H9 (cell line): ENCODE results near the gene C19orf85. TPM values are rescaled to one million over a fixed set of nuclear protein-coding genes. Genes with fewer than 3 reads are reported as not detected.

Source experiments
- DNase-seq: peaks from one replicate; pipeline ENCODE4 v3.0.0-alpha.2; 2017
- H2AFZ ChIP-seq: one replicate; pipeline ENCODE4 v1.6.1; 2013; ENCODE audit warnings: mild to moderate bottlenecking, low read length, control low read depth, moderate library complexity
- H2AK5ac ChIP-seq: 2 replicates; pipeline ENCODE4 v1.6.1; 2013; ENCODE audit warnings: low read length, control low read depth, mixed read lengths; ENCODE audit not compliant: insufficient read length
- H2BK120ac ChIP-seq: one replicate; pipeline ENCODE4 v1.6.1; 2013; ENCODE audit warnings: low read depth, mild to moderate bottlenecking, low read length, control low read depth, inconsistent platforms; ENCODE audit not compliant: poor library complexity, severe bottlenecking
- H2BK12ac ChIP-seq: 2 replicates; pipeline ENCODE4 v1.6.1; 2013; ENCODE audit warnings: low read length, control low read depth, mixed read lengths, low read depth; ENCODE audit not compliant: insufficient read length
- H2BK15ac ChIP-seq: 2 replicates; pipeline ENCODE4 v1.6.1; 2013; ENCODE audit warnings: low read depth, low read length, control low read depth
- H2BK20ac ChIP-seq: one replicate; pipeline ENCODE4 v1.6.1; 2013; ENCODE audit warnings: low read depth, mild to moderate bottlenecking, low read length, control low read depth, inconsistent platforms; ENCODE audit not compliant: poor library complexity, severe bottlenecking
- H2BK5ac ChIP-seq: 2 replicates; pipeline ENCODE4 v1.6.1; 2013; ENCODE audit warnings: low read length, control low read depth, mixed read lengths; ENCODE audit not compliant: insufficient read length
- H3K14ac ChIP-seq: 2 replicates; pipeline ENCODE4 v1.6.1; 2013; ENCODE audit warnings: low read length, control low read depth; ENCODE audit not compliant: insufficient read depth
- H3K18ac ChIP-seq: 2 replicates; pipeline ENCODE4 v1.6.1; 2013; ENCODE audit warnings: low read depth, mild to moderate bottlenecking, mixed read lengths, low read length, control low read depth; ENCODE audit not compliant: insufficient read length
- H3K23ac ChIP-seq: 2 replicates; pipeline ENCODE4 v1.6.1; 2013; ENCODE audit warnings: low read length, control low read depth, mixed read lengths, low read depth; ENCODE audit not compliant: insufficient read length
- H3K23me2 ChIP-seq: 2 replicates; pipeline ENCODE4 v1.6.1; 2013; ENCODE audit warnings: low read depth, mild to moderate bottlenecking, mixed read lengths, low read length, control low read depth; ENCODE audit not compliant: insufficient read length, poor library complexity, severe bottlenecking
- H3K27ac ChIP-seq: 2 replicates; pipeline ENCODE4 v1.5.1; 2013; ENCODE audit warnings: low read length, control low read depth, mixed read lengths, low read depth; ENCODE audit not compliant: insufficient read length
- H3K27me3 ChIP-seq: 2 replicates; pipeline ENCODE4 v1.6.1; 2013; ENCODE audit warnings: low read length, control low read depth, inconsistent platforms; ENCODE audit not compliant: insufficient read depth
- H3K4ac ChIP-seq: 2 replicates; pipeline ENCODE4 v1.6.1; 2013; ENCODE audit warnings: low read depth, mild to moderate bottlenecking, control low read depth, inconsistent platforms, low read length, moderate library complexity
- H3K4me1 ChIP-seq: 2 replicates; pipeline ENCODE4 v1.6.1; 2013; ENCODE audit warnings: low read length, control low read depth, inconsistent platforms; ENCODE audit not compliant: insufficient read depth
- H3K4me2 ChIP-seq: 2 replicates; pipeline ENCODE4 v1.6.1; 2013; ENCODE audit warnings: low read length, control low read depth, mixed read lengths; ENCODE audit not compliant: insufficient read length, insufficient read depth
- H3K56ac ChIP-seq: 2 replicates; pipeline ENCODE4 v1.6.1; 2013; ENCODE audit warnings: low read depth, mild to moderate bottlenecking, mixed read lengths, low read length, control low read depth; ENCODE audit not compliant: insufficient read length
- H3K79me1 ChIP-seq: 2 replicates; pipeline ENCODE4 v1.6.1; 2013; ENCODE audit warnings: low read depth, mild to moderate bottlenecking, moderate library complexity, low read length, control low read depth, inconsistent platforms; ENCODE audit not compliant: insufficient read depth, poor library complexity, severe bottlenecking
- H3K79me2 ChIP-seq: 2 replicates; pipeline ENCODE4 v1.6.1; 2013; ENCODE audit warnings: low read length, control low read depth, inconsistent platforms; ENCODE audit not compliant: insufficient read depth
- H3K9ac ChIP-seq: 2 replicates; pipeline ENCODE4 v1.6.1; 2013; ENCODE audit warnings: low read length, control low read depth, mixed read lengths; ENCODE audit not compliant: insufficient read length; ENCODE audit errors: extremely low read depth
- H3K9me3 ChIP-seq: one replicate; pipeline ENCODE4 v1.6.1; 2013; ENCODE audit warnings: low read depth, low read length, inconsistent platforms; ENCODE audit not compliant: control insufficient read depth
- H3T11ph ChIP-seq: one replicate; pipeline ENCODE4 v1.6.1; 2013; ENCODE audit warnings: mild to moderate bottlenecking, low read length, control low read depth, inconsistent platforms
- H4K20me1 ChIP-seq: one replicate; pipeline ENCODE4 v1.6.1; 2013; ENCODE audit not compliant: control insufficient read depth, insufficient read length, insufficient read depth
- H4K5ac ChIP-seq: 2 replicates; pipeline ENCODE4 v1.6.1; 2013; ENCODE audit warnings: low read depth, mild to moderate bottlenecking, mixed read lengths, low read length, control low read depth; ENCODE audit not compliant: insufficient read length
- H4K8ac ChIP-seq: replicated peaks from 2 replicates; pipeline ENCODE4 v1.6.1; 2013; ENCODE audit warnings: low read length, control low read depth, mixed read lengths, low read depth; ENCODE audit not compliant: insufficient read length
- H4K91ac ChIP-seq: 2 replicates; pipeline ENCODE4 v1.6.1; 2013; ENCODE audit warnings: low read depth, mild to moderate bottlenecking, moderate library complexity, mixed read lengths, low read length, control low read depth; ENCODE audit not compliant: insufficient read length
- H3K27ac Mint-ChIP-seq, 3 experiments: 2 replicates in 2 of 3; 3 replicates in 1 of 3; pipeline ENCODE4 v1.8.0; 2020 to 2021; ENCODE audit warnings: mixed read lengths in 3 of 3, mild to moderate bottlenecking in 1 of 3, moderate library complexity in 1 of 3
- H3K27me3 Mint-ChIP-seq: 2 replicates; pipeline ENCODE4 v1.8.0; 2021; ENCODE audit warnings: low read depth, mild to moderate bottlenecking, moderate library complexity, mixed read lengths
- H3K36me3 Mint-ChIP-seq, 3 experiments: 2 replicates in 2 of 3; 3 replicates in 1 of 3; pipeline ENCODE4 v1.8.0; 2020 to 2021; ENCODE audit warnings: low read depth in 3 of 3, mixed read lengths in 3 of 3; ENCODE audit not compliant: insufficient read depth in 1 of 3
- H3K4me1 Mint-ChIP-seq, 2 experiments: 2 replicates each; pipeline ENCODE4 v1.8.0; 2020; ENCODE audit warnings: mixed read lengths in 2 of 2
- H3K4me3 Mint-ChIP-seq, 2 experiments: 2 replicates in 1 of 2; 3 replicates in 1 of 2; pipeline ENCODE4 v1.8.0; 2020 to 2021; ENCODE audit warnings: mild to moderate bottlenecking in 2 of 2, mixed read lengths in 2 of 2, moderate library complexity in 1 of 2
- H3K9me3 Mint-ChIP-seq, 2 experiments: 2 replicates in 1 of 2; 3 replicates in 1 of 2; pipeline ENCODE4 v1.8.0; 2020; ENCODE audit warnings: mild to moderate bottlenecking in 2 of 2, mixed read lengths in 2 of 2, moderate library complexity in 1 of 2
- CTCF ChIP-seq: fragments of 200-600 bp; sonication (generic); conservative IDR thresholded peaks from 3 replicates; pipeline ENCODE4 v1.8.0; 2021; ENCODE audit warnings: antibody characterized with exemption, mild to moderate bottlenecking
- WGBS: extraction: QIAGEN DNeasy Blood & Tissue Kit; methylation state at CpG from one replicate; pipeline ENCODE4 v1.1.7; 2013; ENCODE audit warnings: missing lambda C conversion rate, low lambda C conversion rate, mixed read lengths; ENCODE audit not compliant: insufficient read length; ENCODE audit errors: extremely low coverage; 5-methylcytosine and 5-hydroxymethylcytosine counted together
- total RNA-seq: library from RNA; stranded (reverse); gene quantifications from 2 replicates; pipeline ENCODE4 v1.2.1, GENCODE V29; 2021

C19orf85 gene
- total RNA-seq, 1 experiment from 2014 or later = 1.2 TPM

GRCh38 chr19:55460670-55461258 lies 3.8 kb downstream of the C19orf85 start:
- no peak for TF ChIP-seq CTCF
- H3T11ph ChIP-seq = no peak overlapping the region
- H2BK120ac ChIP-seq = no peak overlapping the region
- H3K56ac ChIP-seq = no peak overlapping the region
- H3K18ac ChIP-seq = no peak overlapping the region
- no peak overlapping the region for H4K8ac ChIP-seq
- no peak overlapping the region for H3K9ac ChIP-seq
- peaks cover 5% of the 10 kb centered on the region for H3K23me2 ChIP-seq
- no peaks in the 10 kb centered on the region for H3K9me3 ChIP-seq
- H2BK5ac ChIP-seq = no peak overlapping the region
- peaks cover 5% of the 10 kb centered on the region; the same call in 1 of the 2 replicates for H3K4me1 ChIP-seq
- H3K4me2 ChIP-seq = peak overlapping the region; percentile 43
- no peak overlapping the region for H3K14ac ChIP-seq
- no peak overlapping the region for H2AK5ac ChIP-seq
- H3K4ac ChIP-seq = no peak overlapping the region
- H2BK15ac ChIP-seq = no peak overlapping the region
- no peak overlapping the region for H3K27ac ChIP-seq
- H4K20me1 ChIP-seq = no peaks in the 10 kb centered on the region
- no peak overlapping the region for H2BK12ac ChIP-seq
- peaks cover 7% of the 10 kb centered on the region for H3K27me3 Mint-ChIP-seq
- no peak overlapping the region for H2AFZ ChIP-seq
- no CpG with 5 or more reads among the region's 24 CpGs for WGBS
- 0 out of 5 replicates have a peak, but pooled peaks cover 0 to 3% of the 10 kb centered on the region in 2 experiments for H3K9me3 Mint-ChIP-seq
- H3K23ac ChIP-seq = no peak overlapping the region
- no peak overlapping the region for H4K5ac ChIP-seq
- peaks cover 19 to 34% of the 10 kb centered on the region in 2 experiments for H3K4me1 Mint-ChIP-seq
- H3K4me3 Mint-ChIP-seq = peak overlapping the region; percentile 84 to 90
- H3K27me3 ChIP-seq = no peaks in the 10 kb centered on the region
- no peak overlapping the region for H4K91ac ChIP-seq
- H3K79me1 ChIP-seq = no peaks in the 10 kb centered on the region
- H2BK20ac ChIP-seq = no peak overlapping the region
- peak; percentile 95 for DNase-seq
- H3K27ac Mint-ChIP-seq = peak overlapping the region; percentile 83 to 92 (median 89); a peak in 6 of 7 replicates
- H3K79me2 ChIP-seq = 0 out of 2 replicates have a peak, but pooled peaks cover 4% of the 10 kb centered on the region
- peaks cover 5 to 8% (median 8%) of the 10 kb centered on the region in 3 experiments; a peak in 6 of 7 replicates for H3K36me3 Mint-ChIP-seq
